Right lobe of liver (tissue), 6 donors: ENCODE measurements around the gene PIK3R3. TPM values are rescaled to one million over a fixed set of nuclear protein-coding genes. Genes with fewer than 3 reads are reported as not detected.
A peak's percentile ranks its signal among the peaks of the same experiment; 100 is the strongest.

Source experiments
- ATAC-seq, 4 donors: fragments of 200-7000 bp; cut with Tn5 transposase; one replicate each; pipeline ENCODE4 v1.9.1; 2020; ENCODE audit warnings: mild to moderate bottlenecking in 4 of 4, moderate library complexity in 4 of 4
- DNase-seq, 3 donors: peaks; one replicate each; pipeline ENCODE4 v3.0.0-alpha.2; 2020
- H3K27ac ChIP-seq, 3 donors: fragments of 200-600 bp; one replicate each; pipeline ENCODE4 v1.8.0; 2022
- H3K27me3 ChIP-seq, 2 donors: fragments of 200-600 bp; one replicate each; pipeline ENCODE4 v1.8.0; 2022
- H3K36me3 ChIP-seq, 4 donors: fragments of 200-600 bp; sonication (generic) in 1 of 4; one replicate each; pipeline versions ENCODE4 v1.5.1 to v1.8.0; 2017 to 2022; ENCODE audit warnings: control low read depth in 1 of 4
- H3K4me1 ChIP-seq, 4 donors: fragments of 200-600 bp; sonication (generic) in 1 of 4; one replicate each; pipeline versions ENCODE4 v1.5.1 to v1.8.0; 2017 to 2022; ENCODE audit warnings: control low read depth in 1 of 4
- H3K4me3 ChIP-seq, 3 donors: fragments of 200-600 bp; one replicate each; pipeline ENCODE4 v1.8.0; 2022
- H3K9me3 ChIP-seq, 4 donors: fragments of 200-600 bp; sonication (generic) in 1 of 4; one replicate each; pipeline versions ENCODE4 v1.5.1 to v1.8.0; 2017 to 2022; ENCODE audit warnings: control low read depth in 1 of 4
- CTCF ChIP-seq, 4 donors: fragments of 200-600 bp in 3 of 4; fragments of 450-650 bp in 1 of 4; IDR thresholded peaks; one replicate each; pipeline versions ENCODE4 v1.5.1 to v1.8.0; 2016 to 2022; ENCODE audit warnings: antibody characterized with exemption in 4 of 4, mild to moderate bottlenecking in 2 of 4
- POLR2A ChIP-seq: fragments of 450-650 bp; IDR thresholded peaks from one replicate; pipeline ENCODE4 v1.6.1; 2017; ENCODE audit warnings: antibody characterized with exemption, mild to moderate bottlenecking
- WGBS: methylation state at CpG from one replicate; pipeline ENCODE4 v1.1.6; 2018; ENCODE audit warnings: low coverage, low lambda C conversion rate; ENCODE audit not compliant: insufficient coverage; ENCODE audit errors: missing lambda C conversion rate; 5-methylcytosine and 5-hydroxymethylcytosine counted together
- intact Hi-C, 2 donors: fragments of 100-400 bp; cut with DNase I; formaldehyde crosslinking; loops; one replicate each; pipeline versions ENCODE4 v1.11.2 to v1.14.1; 2022
- total RNA-seq, 6 experiments: library from RNA; depleted of rRNA in 2 of 6; stranded (reverse); fragments of >200 nt in 2 of 6; fragmentation: NEBNext Ultra II Directional in 3 of 6; extraction: Animal tissue kit (Norgen Biotek cat#: 25700) in 3 of 6; gene quantifications; one replicate each; pipeline versions ENCODE4 v1.1.0 to v1.2.4, GENCODE V29; 2016 to 2023
- donor health status: DM: no; HTN: yes; CAD: no.
- donor health status: DM: no; HTN: no; CAD: no.
- donor health status: DM: no; HTN: no; CAD: no.
- donor health status: DM: no; HTN: yes; CAD: no.
- donor health status: DM: no; HTN: yes; CAD: no.

The PIK3R3 gene
- total RNA-seq, 6 experiments from 2014 or later = 2.0 to 4.3 (median 2.8) TPM

DNA sequence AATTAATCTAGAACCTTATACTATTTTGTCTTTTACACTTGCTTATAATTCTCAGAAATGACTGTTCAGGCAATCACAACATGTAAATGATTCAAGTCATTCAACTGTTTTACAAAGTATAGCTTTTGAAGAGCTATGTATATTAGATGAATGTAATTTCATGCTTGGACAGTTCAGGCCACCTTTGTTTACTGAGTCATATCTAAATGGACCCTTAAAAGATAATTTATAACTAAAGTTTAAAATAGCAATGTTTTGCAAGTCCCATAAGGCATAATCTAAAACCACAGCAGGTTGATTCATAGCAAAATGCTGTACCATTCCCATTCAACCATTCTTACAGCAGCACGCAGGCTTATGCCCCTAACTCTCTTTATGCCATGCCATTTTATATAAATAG, 64.8 kb downstream of the PIK3R3 start:
- Histone ChIP-seq H3K9me3 (no peaks in the 10 kb centered on the region), H3K4me1 (peaks cover 0 to 7% (median 0%) of the 10 kb centered on the region in 4 donors), H3K27ac (no peak overlapping the region), H3K36me3 (no peaks in the 10 kb centered on the region), H3K27me3 (no peaks in the 10 kb centered on the region), H3K4me3 (no peak overlapping the region)
- DNase-seq (no peak), ATAC-seq (no peak)
- intact Hi-C loops = no loop called here
- WGBS = 87% methylated on average over 1 of the region's 1 CpG
- TF ChIP-seq POLR2A (no peak), CTCF (IDR thresholded peaks at IDR 0.05) (no peak)

- Histone ChIP-seq H3K4me3 (no peak overlapping the region), H3K27ac (peak overlapping the region in 1 of 3 donors; percentile 22)
- ATAC-seq = peak; percentile 53 to 73 (median 68)
These were observed 67.0 kb downstream of the PIK3R3 start for GRCh38 chr1:46065405-46065804.

GRCh38 chr1:46064708-46065107, 67.7 kb downstream of the PIK3R3 start:
- no peak for ATAC-seq
- Histone ChIP-seq H3K4me3 (no peak overlapping the region), H3K27ac (no peak overlapping the region), H3K4me1 (peaks cover 0 to 7% (median 0%) of the 10 kb centered on the region in 4 donors), H3K36me3 (peaks cover 0 to 1% (median 0%) of the 10 kb centered on the region in 4 donors), H3K27me3 (no peaks in the 10 kb centered on the region), H3K9me3 (no peaks in the 10 kb centered on the region)
- TF ChIP-seq CTCF (IDR thresholded peaks at IDR 0.05) = no peak
- no peak for TF ChIP-seq POLR2A
- DNase-seq = no peak
- intact Hi-C loops = no loop called here
- 100% methylated on average over 1 of the region's 1 CpG for WGBS

More at GRCh38 chr1:46065405-46065804, 67.0 kb downstream of the PIK3R3 start:
- intact Hi-C loops = no loop called here
- H3K4me1 ChIP-seq = peaks cover 0 to 7% (median 0%) of the 10 kb centered on the region in 4 donors
- no peaks in the 10 kb centered on the region for H3K27me3 ChIP-seq
- no peaks in the 10 kb centered on the region for H3K9me3 ChIP-seq
- TF ChIP-seq POLR2A (no peak), CTCF (IDR thresholded peaks at IDR 0.05) (no peak)
- H3K36me3 ChIP-seq = no peaks in the 10 kb centered on the region
- DNase-seq = no peak

DNA sequence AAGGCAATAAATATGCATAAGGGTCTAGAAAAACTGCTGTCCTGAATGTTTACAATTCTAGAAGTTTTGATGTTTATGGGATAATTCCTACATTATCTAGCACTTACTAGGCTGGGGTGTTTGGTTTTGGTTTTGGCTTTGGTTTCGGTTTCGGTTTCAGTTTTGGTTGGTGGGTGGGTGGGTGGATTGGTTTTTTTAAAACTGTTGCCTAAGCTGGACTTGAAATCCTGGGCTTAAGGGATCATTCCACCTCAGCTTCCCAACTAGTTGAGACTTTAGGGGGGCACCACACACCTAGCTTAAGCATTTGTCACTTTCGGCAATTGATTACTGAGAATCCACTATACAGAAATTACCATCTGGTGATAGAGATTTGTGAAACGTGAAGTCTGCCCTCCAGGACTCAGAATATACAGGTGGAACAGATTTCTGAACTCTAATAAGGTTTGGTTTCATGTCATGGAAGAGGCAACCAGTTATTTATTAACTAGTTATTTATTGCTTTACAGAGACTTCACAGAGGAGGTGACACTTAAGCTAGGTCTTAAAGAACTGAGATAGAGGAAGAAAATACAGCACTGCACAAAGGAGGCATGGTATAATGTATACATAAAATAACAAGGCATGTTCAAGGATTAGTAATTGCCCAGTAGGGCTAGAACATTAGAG, 69.6 kb downstream of the PIK3R3 start:
- H3K36me3 ChIP-seq = peaks cover 0 to 2% (median 0%) of the 10 kb centered on the region in 4 donors
- peak in 1 of 3 donors; percentile 56 for DNase-seq
- WGBS = 25% methylated on average over 4 of the region's 4 CpGs
- H3K27me3 ChIP-seq = no peaks in the 10 kb centered on the region
- peak; percentile 73 to 89 (median 80) for ATAC-seq
- intact Hi-C loops = no loop called here
- TF ChIP-seq POLR2A (no peak), CTCF (IDR thresholded peaks at IDR 0.05) (no peak)
- peak overlapping the region; percentile 69 to 86 (median 75) for H3K27ac ChIP-seq
- no peaks in the 10 kb centered on the region for H3K9me3 ChIP-seq
- H3K4me1 ChIP-seq = peaks cover 0 to 7% (median 0%) of the 10 kb centered on the region in 4 donors
- peak overlapping the region in 2 of 3 donors; percentile 25 to 41 for H3K4me3 ChIP-seq
